PC-9 (cell line): ENCODE data around the gene SUPT3H. TPM values are rescaled to one million over a fixed set of nuclear protein-coding genes. Genes with fewer than 3 reads are reported as not detected.
A peak's percentile ranks its signal among the peaks of the same experiment; 100 is the strongest.

Source experiments
- BruUV-seq: library from RNA; stranded (reverse); fragments of 400-500 nt; replicated peaks from 2 replicates; lab custom pipeline; 2021; lab: Mats Ljungman, UMichigan
- CTCF ChIA-PET: fragments of 300-600 bp; sonication (Branson Sonifier 250); formaldehyde crosslinking; loops from one replicate; lab custom pipeline; 2022; ENCODE audit warnings: antibody characterized with exemption; lab: Charles Lee
- POLR2A ChIA-PET: fragments of 300-600 bp; sonication (Branson Sonifier 250); formaldehyde crosslinking; loops from one replicate; lab custom pipeline; 2022; ENCODE audit warnings: antibody characterized with exemption; ENCODE audit not compliant: unreplicated experiment; lab: Charles Lee
- DNase-seq, 2 experiments: peaks; one replicate each; pipeline versions ENCODE4 v3.0.0 to v3.0.0-alpha.2; 2015 to 2022; ENCODE audit warnings: mixed read lengths in 1 of 2
- H2AFZ ChIP-seq: fragments of 200-600 bp; sonication (generic); 2 replicates; pipeline ENCODE4 v1.8.1; 2017; ENCODE audit warnings: antibody characterized with exemption
- H3F3A ChIP-seq: fragments of 200-600 bp; sonication (generic); 2 replicates; pipeline ENCODE4 v1.8.1; 2017; ENCODE audit warnings: antibody characterized with exemption, mild to moderate bottlenecking, low read depth; ENCODE audit not compliant: insufficient read depth
- H3K27ac ChIP-seq: fragments of 200-600 bp; sonication (generic); 2 replicates; pipeline ENCODE4 v1.6.1; 2016; ENCODE audit warnings: mixed run types
- H3K27me3 ChIP-seq: fragments of 200-600 bp; sonication (generic); 2 replicates; pipeline ENCODE4 v1.6.1; 2016; ENCODE audit warnings: low read depth, mixed run types; ENCODE audit not compliant: insufficient read depth
- H3K36me3 ChIP-seq: fragments of 200-600 bp; sonication (generic); 2 replicates; pipeline ENCODE4 v1.6.1; 2016; ENCODE audit warnings: low read depth, mixed run types
- H3K4me1 ChIP-seq: fragments of 200-600 bp; sonication (generic); replicated peaks from 2 replicates; pipeline ENCODE4 v1.6.1; 2016; ENCODE audit warnings: mixed run types; ENCODE audit not compliant: insufficient read depth
- H3K4me2 ChIP-seq: fragments of 200-600 bp; sonication (generic); 2 replicates; pipeline ENCODE4 v1.6.1; 2017; ENCODE audit warnings: mixed run types
- H3K4me3 ChIP-seq: fragments of 200-600 bp; sonication (generic); 2 replicates; pipeline ENCODE4 v1.6.1; 2016; ENCODE audit warnings: mixed run types
- H3K79me2 ChIP-seq: fragments of 200-600 bp; sonication (generic); 2 replicates; pipeline ENCODE4 v1.6.1; 2017; ENCODE audit warnings: low read depth, mixed run types
- H3K9me2 ChIP-seq: fragments of 200-600 bp; sonication (generic); 2 replicates; pipeline ENCODE4 v1.8.1; 2017; ENCODE audit warnings: mild to moderate bottlenecking; ENCODE audit not compliant: insufficient read depth
- H3K9me3 ChIP-seq: fragments of 200-600 bp; sonication (generic); 2 replicates; pipeline ENCODE4 v1.8.1; 2016; ENCODE audit warnings: low read depth; ENCODE audit not compliant: insufficient read depth
- H4K20me1 ChIP-seq: fragments of 200-600 bp; sonication (generic); 2 replicates; pipeline ENCODE4 v1.8.1; 2017; ENCODE audit not compliant: insufficient read depth
- EZH2 ChIP-seq: fragments of 200-600 bp; sonication (generic); IDR thresholded peaks from 2 replicates; pipeline ENCODE4 v1.8.0; 2017; ENCODE audit warnings: antibody characterized with exemption, low read depth
- intact Hi-C: fragments of 100-400 bp; cut with micrococcal nuclease; formaldehyde crosslinking; loops from one replicate; pipeline ENCODE4 v1.10.0; 2022; ENCODE audit not compliant: unreplicated experiment
- total RNA-seq: library from RNA; stranded (reverse); gene quantifications from 2 replicates; pipeline ENCODE4 v1.2.3, GENCODE V29; 2021
- TF ChIP-seq, protein P1 (sequence below): fragments of 200-600 bp; sonication (generic); conservative IDR thresholded peaks from 2 replicates; pipeline ENCODE4 v1.6.1; 2017; ENCODE audit warnings: mixed run types, antibody characterized with exemption, mild to moderate bottlenecking, moderate library complexity

The SUPT3H gene
- total RNA-seq, 1 experiment from 2014 or later = 9.2 TPM

DNA sequence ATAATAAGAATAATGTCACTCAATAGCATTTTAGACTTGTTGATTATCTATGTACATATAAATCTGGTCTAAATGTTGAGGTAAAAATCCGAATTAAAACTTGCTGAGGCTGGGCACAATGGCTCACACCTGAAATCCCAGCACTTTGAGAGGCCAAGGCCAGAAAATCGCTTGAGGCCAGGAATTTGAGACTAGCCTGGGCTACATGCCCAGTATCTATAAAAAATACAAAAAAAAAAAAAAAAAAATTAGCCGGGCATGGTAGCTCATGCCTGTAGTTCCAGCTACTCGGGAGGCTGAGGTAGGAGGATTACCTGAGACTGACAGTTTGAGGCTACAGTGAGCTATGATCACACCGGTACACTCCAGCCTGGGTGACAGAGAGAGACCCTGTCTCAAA lies 34.2 kb upstream of the SUPT3H start:
- Histone ChIP-seq H3K79me2 (no peaks in the 10 kb centered on the region), H3K27me3 (no peaks in the 10 kb centered on the region), H3K36me3 (no peaks in the 10 kb centered on the region), H2AFZ (no peak overlapping the region), H3K4me2 (no peak overlapping the region), H4K20me1 (no peaks in the 10 kb centered on the region), H3K4me1 (no peaks in the 10 kb centered on the region), H3K9me2 (no peaks in the 10 kb centered on the region), H3K9me3 (no peaks in the 10 kb centered on the region), H3K4me3 (no peak overlapping the region), H3F3A (no peaks in the 10 kb centered on the region), H3K27ac (no peak overlapping the region)
- TF ChIP-seq, protein P1, sequence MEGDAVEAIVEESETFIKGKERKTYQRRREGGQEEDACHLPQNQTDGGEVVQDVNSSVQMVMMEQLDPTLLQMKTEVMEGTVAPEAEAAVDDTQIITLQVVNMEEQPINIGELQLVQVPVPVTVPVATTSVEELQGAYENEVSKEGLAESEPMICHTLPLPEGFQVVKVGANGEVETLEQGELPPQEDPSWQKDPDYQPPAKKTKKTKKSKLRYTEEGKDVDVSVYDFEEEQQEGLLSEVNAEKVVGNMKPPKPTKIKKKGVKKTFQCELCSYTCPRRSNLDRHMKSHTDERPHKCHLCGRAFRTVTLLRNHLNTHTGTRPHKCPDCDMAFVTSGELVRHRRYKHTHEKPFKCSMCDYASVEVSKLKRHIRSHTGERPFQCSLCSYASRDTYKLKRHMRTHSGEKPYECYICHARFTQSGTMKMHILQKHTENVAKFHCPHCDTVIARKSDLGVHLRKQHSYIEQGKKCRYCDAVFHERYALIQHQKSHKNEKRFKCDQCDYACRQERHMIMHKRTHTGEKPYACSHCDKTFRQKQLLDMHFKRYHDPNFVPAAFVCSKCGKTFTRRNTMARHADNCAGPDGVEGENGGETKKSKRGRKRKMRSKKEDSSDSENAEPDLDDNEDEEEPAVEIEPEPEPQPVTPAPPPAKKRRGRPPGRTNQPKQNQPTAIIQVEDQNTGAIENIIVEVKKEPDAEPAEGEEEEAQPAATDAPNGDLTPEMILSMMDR = no peak
- TF ChIP-seq EZH2 = no peak
- DNase-seq = peak in 1 of 2 experiments; percentile 31
- BruUV-seq = no TSS peak
- POLR2A ChIA-PET = no interaction called here
- intact Hi-C loops = loop anchor here (10.0 kb wide), 1 partner anchor 327 kb away; no protein-coding TSS in a partner anchor
- CTCF ChIA-PET = interaction anchor here (0.6 kb wide), 1 partner anchor 13 kb away, joined by 8 read pairs; no protein-coding TSS in a partner anchor

DNA sequence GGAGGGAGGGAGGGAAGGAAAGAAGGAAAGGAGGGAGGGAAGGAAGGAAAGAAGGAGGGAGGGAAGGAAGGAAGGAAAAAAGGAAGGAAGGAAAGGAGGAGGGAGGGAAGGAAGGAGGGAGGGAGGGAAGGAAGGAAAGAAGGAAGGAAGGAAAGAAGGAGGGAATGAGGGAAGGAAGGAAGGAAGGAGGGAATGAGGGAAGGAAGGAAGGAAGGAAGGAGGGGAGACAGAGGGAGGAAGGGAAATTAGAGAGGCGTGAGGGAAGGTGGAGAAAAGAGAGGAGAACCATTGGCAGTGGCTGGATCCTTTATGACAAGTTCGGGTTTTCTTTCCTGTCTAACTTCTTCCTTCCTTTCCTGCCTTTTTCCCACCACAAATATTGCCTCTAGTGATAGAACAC lies 22.3 kb upstream of the SUPT3H start:
- intact Hi-C loops = no loop called here
- ChIA-PET CTCF (no interaction called here), POLR2A (no interaction called here)
- no peaks in the 10 kb centered on the region for H3K27me3 ChIP-seq
- TF ChIP-seq, protein P1 = no peak
- no peak for TF ChIP-seq EZH2
- BruUV-seq = no TSS peak
- DNase-seq = no peak
- H4K20me1 ChIP-seq = no peaks in the 10 kb centered on the region
- H3K4me1 ChIP-seq = peaks cover 9% of the 10 kb centered on the region; the same call in 1 of the 2 replicates
- no peaks in the 10 kb centered on the region for H3K36me3 ChIP-seq
- H3K4me3 ChIP-seq = no peak overlapping the region
- no peak overlapping the region for H3K27ac ChIP-seq
- no peak overlapping the region for H2AFZ ChIP-seq
- no peak overlapping the region for H3K4me2 ChIP-seq
- H3K79me2 ChIP-seq = no peaks in the 10 kb centered on the region
- H3K9me2 ChIP-seq = no peaks in the 10 kb centered on the region
- peaks cover 4% of the 10 kb centered on the region; the same call in 1 of the 2 replicates for H3F3A ChIP-seq
- no peaks in the 10 kb centered on the region for H3K9me3 ChIP-seq

DNA sequence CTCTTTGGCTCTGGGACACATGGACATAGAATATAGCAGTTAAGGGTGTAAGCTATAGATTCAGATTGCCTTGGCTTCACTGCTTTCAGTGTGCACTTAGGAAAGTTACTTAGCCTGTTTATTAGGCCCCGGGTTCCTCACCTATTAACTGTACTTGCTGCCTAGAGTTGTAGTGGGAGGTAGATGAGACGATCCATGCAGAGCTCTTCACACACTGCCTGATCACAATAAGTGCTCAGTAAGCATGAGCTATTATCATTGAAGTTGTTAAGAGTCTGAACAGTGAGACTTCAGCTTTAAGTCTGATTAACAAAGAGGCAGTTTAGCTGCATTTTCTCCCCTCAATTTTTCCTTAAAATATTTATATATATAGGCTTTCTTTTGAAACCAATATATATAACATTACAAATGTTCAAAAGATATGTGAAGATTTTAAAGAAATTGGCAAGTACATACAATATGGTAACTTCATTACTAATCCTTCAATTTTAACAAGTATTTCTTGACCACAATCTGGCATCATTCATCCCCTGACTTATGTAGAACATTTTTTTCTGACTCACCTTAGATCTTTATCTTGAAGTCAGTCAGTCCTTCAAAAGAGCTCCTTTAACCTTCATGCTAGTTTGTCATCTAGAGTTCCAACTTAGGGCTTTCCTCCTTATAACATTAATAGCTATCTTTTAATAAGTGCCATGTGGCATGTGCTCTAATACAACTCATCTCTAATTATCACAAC lies 20.5 kb upstream of the SUPT3H start:
- no TSS peak for BruUV-seq
- no peak overlapping the region for H2AFZ ChIP-seq
- peaks cover 9% of the 10 kb centered on the region; the same call in 1 of the 2 replicates for H3K4me1 ChIP-seq
- H4K20me1 ChIP-seq = no peaks in the 10 kb centered on the region
- ChIA-PET CTCF (interaction anchor here (0.6 to 1.1 kb wide), 2 partner anchors 14 to 768 kb away, joined by 3 to 8 read pairs; no protein-coding TSS in a partner anchor), POLR2A (interaction anchor here (0.6 kb wide), 1 partner anchor 390 kb away, joined by 4 read pairs; no protein-coding TSS in a partner anchor)
- no peak for TF ChIP-seq EZH2
- TF ChIP-seq, protein P1 = no peak
- H3K36me3 ChIP-seq = no peaks in the 10 kb centered on the region
- peaks cover 4% of the 10 kb centered on the region; the same call in 1 of the 2 replicates for H3F3A ChIP-seq
- intact Hi-C loops = no loop called here
- no peaks in the 10 kb centered on the region for H3K27me3 ChIP-seq
- H3K4me3 ChIP-seq = no peak overlapping the region
- no peak overlapping the region for H3K27ac ChIP-seq
- no peak overlapping the region for H3K4me2 ChIP-seq
- H3K9me2 ChIP-seq = no peaks in the 10 kb centered on the region
- H3K9me3 ChIP-seq = no peaks in the 10 kb centered on the region
- no peaks in the 10 kb centered on the region for H3K79me2 ChIP-seq
- peak in 1 of 2 experiments; percentile 81 for DNase-seq
